Uterus (tissue), 2 donors: Measurements from ENCODE around the gene AMBRA1.

Experiments
- POLR2A ChIP-seq, 2 donors: fragments of 450-650 bp; IDR thresholded peaks; one replicate each; pipeline ENCODE4 v1.6.1; 2016; ENCODE audit warnings: antibody characterized with exemption in 2 of 2, mild to moderate bottlenecking in 1 of 2, moderate library complexity in 1 of 2
- TF ChIP-seq, protein P1 (sequence below), 4 experiments: fragments of 200-600 bp in 2 of 4; fragments of 450-650 bp in 2 of 4; sonication (generic) in 2 of 4; IDR thresholded peaks; one replicate each; pipeline ENCODE4 v1.5.1; 2016 to 2019; ENCODE audit warnings: antibody characterized with exemption in 4 of 4, mild to moderate bottlenecking in 2 of 4, moderate library complexity in 1 of 4

DNA sequence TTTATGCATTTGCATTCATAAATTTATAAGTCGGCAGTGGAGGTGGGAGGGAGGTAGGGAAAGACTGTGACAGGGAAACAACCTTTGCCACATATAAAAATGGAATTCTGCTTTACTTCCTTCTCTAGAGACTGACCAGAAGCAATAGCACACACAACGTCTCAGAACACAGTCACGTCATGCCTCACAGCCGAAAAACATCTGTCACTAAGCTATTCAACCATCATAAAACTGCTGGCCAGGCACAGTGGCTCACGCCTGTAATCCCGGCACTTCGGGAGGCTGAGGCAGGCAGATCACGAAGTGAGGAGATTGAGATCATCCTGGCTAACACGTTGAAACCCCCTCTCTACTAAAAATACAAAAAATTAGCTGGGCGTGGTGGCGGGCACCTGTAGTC lies 101.3 kb downstream of the AMBRA1 start:
- TF ChIP-seq, protein P1, sequence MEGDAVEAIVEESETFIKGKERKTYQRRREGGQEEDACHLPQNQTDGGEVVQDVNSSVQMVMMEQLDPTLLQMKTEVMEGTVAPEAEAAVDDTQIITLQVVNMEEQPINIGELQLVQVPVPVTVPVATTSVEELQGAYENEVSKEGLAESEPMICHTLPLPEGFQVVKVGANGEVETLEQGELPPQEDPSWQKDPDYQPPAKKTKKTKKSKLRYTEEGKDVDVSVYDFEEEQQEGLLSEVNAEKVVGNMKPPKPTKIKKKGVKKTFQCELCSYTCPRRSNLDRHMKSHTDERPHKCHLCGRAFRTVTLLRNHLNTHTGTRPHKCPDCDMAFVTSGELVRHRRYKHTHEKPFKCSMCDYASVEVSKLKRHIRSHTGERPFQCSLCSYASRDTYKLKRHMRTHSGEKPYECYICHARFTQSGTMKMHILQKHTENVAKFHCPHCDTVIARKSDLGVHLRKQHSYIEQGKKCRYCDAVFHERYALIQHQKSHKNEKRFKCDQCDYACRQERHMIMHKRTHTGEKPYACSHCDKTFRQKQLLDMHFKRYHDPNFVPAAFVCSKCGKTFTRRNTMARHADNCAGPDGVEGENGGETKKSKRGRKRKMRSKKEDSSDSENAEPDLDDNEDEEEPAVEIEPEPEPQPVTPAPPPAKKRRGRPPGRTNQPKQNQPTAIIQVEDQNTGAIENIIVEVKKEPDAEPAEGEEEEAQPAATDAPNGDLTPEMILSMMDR (IDR thresholded peaks at IDR 0.05), result no peak
- TF ChIP-seq POLR2A (IDR thresholded peaks at IDR 0.05), result no peak
